HG03060 (cell line): ENCODE results near the gene EID3.

Experiments used
- ATAC-seq: cut with Tn5 transposase; IDR thresholded peaks from one replicate; pipeline ENCODE4 v1.9.1; 2021; ENCODE audit warnings: low read depth, moderate number of reproducible peaks; ENCODE audit not compliant: unreplicated experiment

The EID3 gene

GRCh38 chr12:104353012-104353981 is 49.8 kb downstream of the EID3 start:
- no peak for ATAC-seq

- no peak for ATAC-seq
These were observed 50.8 kb downstream of the EID3 start for GRCh38 chr12:104354167-104354867.
